ENCODE data around the gene MEIOSIN.

The MEIOSIN gene

DNA sequence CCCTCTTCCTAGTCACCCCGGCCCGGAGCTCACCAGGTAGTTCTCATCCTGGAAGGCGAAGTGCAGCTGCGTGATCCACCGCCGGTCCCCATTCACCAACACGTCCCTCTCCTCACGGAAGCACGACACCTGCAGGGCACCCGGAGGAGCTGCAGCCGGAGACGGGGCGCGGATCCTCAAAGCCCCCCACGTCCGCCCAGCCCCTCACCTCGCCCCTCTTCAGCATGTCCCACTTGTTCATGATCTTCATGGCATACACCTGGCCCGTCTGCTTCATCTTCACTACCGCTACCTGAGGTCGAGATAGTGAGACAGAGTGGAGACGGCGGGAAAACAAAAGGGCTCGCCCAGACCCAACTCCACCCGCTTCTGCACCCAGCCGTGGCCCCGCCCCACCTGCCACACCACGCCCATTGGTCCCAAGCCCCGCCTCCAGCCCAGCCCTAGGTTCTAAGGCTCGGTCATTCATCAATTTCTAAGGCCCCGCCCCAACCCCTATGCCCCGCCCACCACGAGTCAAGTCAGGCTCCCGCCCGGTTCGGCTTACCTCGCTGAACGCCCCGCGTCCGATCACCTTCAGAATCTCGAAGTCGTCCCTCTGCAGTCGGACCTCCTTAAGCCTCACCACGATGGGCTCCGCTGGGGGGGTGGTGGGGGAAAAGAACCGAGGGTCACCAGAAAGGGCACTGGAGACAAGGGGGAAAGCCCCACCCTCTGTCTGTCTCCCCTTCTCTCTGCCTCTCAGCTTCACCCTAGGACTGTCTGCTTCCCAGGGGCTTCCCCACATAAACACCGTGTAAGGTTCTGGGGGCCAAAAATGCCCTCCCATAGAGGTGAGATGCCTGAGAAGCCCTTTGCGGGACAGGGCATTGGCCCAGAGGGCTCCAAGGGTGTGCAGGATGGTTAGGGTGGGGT lies 46.2 kb downstream of the MEIOSIN start:
- DNase-seq (ENCODE audit: low read depth), result peak; percentile 54

DNA sequence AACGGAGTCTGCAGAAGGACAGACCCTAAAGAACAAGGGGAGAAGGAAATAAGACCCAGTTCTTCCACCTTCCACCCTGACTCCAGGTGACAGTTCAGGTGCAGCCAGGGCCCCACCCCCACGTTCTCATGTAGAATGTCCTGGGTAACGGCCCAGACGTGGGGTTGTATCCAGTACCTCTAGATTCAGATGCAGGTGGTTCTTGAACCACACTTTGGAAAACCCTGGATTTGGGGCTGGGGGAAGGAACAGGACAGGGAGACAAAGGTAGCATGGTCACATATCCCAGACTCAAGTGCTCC lies 46.9 kb downstream of the MEIOSIN start:
- DNase-seq (ENCODE audit: low read depth), result no peak

DNA sequence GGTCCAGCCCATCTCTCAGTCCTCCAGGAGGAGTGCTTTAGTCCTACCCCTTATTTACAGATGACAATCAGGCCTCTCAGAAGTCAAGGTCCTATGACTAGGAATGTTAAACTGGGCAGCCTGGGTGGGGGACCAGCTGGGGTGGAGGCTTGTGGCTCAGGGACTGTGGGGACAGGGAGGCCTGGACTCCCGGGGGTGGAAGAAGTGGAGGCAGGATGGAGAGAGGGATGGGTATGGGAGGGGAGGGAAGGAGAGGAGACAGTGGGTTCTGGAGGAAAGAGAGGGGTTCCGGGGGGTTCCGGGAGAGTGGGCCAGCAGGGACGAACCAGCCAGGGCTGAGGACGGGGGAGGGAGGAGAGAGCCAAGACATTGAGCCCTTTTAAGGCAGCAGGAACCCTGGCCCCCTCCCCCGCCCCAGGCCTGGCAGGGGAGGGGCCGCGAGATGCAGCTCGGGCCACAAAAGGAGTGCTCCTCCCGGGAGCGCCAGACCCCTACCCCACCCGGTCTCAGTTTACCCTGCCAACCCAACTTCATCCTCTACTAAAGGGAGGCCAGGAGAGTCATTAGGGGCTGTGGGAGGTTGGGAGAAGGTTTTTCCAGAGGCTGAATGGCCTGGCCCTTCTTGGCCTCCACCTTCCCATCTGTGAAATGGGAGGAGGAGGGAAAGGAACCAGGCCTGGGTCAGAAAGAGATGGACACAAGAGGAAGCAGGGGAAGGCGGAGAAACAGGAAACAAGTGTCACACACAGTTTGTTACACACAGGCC lies 47.4 kb downstream of the MEIOSIN start:
- no peak for DNase-seq (ENCODE audit: low read depth)

DNA sequence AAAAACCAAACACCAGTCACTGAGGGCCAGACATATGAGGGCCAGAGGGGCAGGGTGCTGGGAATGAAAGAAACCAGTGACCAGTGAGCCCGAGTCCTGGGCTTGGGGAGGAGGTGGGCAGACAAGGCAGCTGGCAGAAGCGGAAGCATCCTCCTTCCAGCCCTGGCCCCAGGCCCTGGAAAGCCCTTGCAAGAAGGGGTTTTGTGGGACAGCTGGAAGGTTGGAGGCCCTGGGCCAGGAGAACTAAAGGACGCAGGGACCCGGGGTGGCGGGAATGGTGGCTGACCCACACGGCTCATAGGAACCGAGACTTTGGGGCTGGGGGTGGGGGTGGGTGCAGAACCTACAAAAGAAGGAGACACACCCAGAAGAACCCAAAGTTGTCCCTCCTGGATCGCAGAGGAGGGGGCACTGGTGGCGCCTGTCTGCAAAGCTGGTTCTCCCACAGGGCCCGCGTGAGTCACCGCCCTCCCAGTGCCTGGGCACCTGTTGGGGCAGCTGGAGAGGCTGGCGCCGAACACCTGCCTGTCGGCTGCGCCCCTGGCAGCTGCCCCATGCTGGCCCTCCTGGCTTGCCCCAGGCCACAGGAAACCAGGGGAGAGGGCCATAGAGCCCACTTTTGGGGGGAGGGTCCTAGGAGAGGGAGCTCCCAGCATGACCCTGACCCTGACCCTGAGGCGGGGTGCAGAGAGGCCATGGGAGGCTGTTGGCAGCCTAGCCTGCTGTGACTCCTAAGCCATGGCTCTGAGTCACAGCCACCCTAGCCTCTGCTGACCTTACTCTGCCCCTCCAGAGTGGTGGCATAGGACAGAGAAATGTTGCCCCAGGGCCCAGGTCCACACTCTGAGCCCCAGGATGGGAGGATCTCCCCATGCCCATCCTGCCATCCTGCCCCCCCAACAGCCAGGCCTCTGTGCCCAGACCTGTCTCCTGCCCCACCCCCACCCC lies 48.2 kb downstream of the MEIOSIN start:
- peak; percentile 58 for DNase-seq (ENCODE audit: low read depth)

GRCh38 chr19:45782162-45782691 lies 49.0 kb downstream of the MEIOSIN start, which contains the start of gene DMPK:
TSS of gene DMPK (minus strand) at chr19:45782490. CDS start at chr19:45782352, 138 bp downstream.
- DNase-seq (ENCODE audit: low read depth), result peak; percentile 47

GRCh38 chr19:45782820-45783785 lies 49.9 kb downstream of the MEIOSIN start:
- DNase-seq (ENCODE audit: low read depth), result peak; percentile 89

- DNase-seq (ENCODE audit: low read depth), result no peak
Measured at GRCh38 chr19:45784096-45784495, 50.9 kb downstream of the MEIOSIN start.

DNA sequence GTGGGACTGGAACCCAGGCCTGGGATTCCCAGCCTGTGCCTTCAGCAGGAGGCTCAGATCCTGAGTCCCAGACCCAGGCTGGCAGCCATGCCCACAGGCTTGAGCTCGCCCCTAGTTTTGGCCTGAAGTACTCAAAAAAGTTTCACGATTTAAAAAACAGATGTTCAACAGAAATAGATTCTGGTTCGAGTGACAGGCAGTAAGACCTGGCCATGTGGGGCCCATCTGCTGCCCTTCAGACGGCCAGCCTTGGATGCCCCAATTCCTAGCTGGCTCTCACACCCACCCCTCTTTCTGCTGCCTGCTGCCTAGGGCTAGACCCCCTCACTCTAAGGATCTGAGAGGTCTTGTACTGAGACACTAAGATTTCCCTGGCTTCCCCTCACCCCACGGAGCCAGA lies 51.9 kb downstream of the MEIOSIN start:
- DNase-seq (ENCODE audit: low read depth), result no peak

DNA sequence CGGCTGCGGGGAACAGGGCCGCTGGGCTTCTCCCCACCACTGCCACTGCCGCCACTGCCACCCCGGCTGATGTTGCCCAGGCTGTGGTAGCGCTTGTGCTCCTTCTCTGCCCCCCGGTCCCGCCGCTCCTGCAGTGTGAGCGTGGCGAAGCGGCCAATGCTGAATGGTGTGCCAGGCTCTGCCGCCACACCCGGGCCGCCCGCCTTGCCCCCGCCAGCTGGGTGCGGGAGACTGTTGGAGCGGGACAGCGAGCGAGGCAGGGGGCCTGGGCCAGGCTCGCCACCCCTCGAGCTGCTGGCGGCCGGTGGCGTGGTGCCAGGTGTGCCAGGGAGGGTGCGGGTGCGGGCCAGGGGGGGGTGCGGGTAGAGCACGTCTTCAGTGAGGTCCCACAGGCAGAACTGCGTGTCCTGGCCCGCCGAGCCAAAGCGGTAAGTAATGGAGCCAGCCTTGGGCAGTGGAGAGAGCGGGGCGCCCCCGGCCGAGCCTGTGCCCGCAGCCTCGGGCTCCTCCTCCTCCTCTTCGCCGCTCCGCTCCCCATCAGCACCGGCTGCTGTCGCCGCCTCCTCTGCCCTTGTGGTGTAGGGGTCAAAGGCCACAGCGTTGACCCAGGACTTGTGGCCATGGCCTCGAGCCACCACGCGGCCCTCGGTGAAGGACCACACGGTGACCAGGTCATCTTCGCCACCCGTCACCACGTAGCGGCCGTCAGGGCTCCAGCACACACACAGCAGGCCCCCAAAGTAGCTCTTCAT lies 52.7 kb downstream of the MEIOSIN start:
- DNase-seq (ENCODE audit: low read depth), result no peak

- DNase-seq (ENCODE audit: low read depth), result no peak
Measured at GRCh38 chr19:45786533-45786894, 53.3 kb downstream of the MEIOSIN start.

DNA sequence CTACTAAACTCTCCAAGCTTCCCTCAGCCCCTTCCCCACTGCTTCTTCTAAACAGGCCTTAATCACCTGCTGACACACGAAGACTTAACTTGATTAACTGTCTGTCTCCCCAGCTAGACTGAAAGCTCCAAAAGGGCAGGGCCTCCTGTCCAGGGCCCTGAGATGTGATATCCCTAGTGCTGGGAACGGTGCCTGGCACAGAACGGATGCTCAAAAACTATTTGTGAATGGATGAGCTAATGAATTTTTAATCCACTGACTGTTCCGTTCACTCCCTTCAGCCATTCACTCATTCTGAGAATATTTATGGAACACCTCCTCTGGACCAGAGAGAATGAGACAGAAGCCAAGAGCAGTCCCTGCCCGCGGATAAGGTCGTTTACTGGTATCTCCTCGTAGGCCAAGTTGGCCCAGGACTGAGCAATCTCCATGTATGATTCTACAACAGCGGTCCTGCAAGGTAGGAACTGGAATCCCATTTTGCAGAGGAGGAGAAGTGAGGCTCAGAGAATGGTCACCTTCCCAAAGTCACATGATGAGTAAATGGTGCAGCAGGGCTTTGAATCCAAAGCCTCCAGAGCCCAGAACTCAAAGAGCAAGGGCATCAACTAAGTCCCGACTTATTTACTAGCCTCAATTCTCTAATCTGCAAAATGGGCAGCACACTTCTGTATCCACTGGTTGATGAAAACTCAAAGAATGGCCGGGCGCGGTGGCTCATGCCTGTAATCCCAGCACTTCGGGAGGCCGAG lies 56.0 kb downstream of the MEIOSIN start:
- DNase-seq (ENCODE audit: low read depth), result no peak

GRCh38 chr19:45790942-45791341 lies 57.7 kb downstream of the MEIOSIN start:
- DNase-seq (ENCODE audit: low read depth), result no peak

DNA sequence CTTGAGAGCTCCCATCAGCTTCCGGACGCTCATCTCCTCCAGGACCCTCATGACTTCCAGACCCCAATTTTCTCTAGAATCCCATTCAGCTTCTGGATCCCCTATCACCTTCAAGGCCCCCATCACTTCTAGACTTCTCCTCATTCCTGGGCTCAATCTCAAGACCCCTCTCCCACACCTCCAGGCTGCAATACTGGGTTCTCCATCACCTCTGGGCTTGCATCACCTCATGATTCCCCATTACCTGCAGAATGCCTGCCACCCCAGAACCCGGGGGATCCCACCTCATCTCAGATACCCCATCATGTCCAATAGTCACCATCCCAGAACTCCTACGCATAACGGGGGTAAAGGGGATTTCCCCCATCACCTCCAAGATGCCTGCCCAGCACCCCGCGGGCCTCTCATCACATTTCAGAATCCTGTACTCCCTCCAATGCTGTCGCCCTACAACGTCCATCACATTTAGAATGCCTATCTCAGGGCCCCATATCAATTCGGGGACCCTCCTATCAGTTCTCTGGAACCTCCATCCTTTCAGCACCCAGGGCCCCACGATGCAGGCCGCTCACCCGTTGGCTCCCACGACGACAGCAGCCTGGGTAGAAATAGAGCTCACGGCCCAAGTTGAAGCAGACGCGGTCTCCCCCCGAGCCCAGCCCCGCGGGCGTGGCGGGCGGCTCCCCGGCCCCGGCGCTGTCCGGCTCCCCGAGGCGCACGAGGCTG lies 58.7 kb downstream of the MEIOSIN start:
- DNase-seq (ENCODE audit: low read depth), result peak; percentile 30

DNA sequence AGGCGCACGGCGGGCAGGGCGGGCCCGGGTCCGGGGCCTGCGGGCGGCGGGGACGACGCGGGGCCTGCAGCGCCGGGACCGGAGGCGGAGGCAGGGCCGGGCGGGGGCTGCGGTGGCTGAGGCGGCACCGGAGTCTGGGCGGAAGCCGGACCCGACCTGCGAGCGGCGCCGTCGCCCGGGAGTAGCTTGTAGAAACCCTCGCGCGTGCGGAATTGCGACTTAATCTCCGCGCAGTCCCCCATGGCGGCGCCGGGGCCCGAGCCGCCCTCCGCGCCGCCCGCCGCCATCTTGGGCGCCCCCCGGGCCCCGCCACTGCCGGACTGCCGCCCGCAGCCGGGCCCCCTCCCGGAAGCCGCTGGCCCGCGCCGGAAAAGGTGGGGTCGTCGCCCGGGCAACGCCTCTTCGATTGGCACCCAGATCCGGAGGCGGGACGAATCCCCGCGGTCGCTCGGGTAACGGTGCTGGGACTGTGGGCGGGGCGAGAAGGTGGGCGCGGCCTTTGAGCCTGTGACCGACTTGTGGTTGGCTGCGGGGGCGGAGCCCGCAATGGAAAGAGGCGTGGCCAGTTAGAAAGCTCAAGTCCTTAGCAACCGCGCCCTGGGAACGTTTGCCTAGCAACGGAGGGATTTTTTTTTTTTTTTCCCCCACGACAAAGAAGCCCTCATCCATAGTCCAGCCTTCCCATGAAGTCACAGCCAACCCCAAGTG lies 59.4 kb downstream of the MEIOSIN start, which contains the start of gene DMWD:
Gene DMWD, minus strand, starts transcription at position 376 of the 708 bp plus-strand sequence. Its CDS starts 89 bp downstream, at position 287.
- DNase-seq (ENCODE audit: low read depth), result peak; percentile 98

DNA sequence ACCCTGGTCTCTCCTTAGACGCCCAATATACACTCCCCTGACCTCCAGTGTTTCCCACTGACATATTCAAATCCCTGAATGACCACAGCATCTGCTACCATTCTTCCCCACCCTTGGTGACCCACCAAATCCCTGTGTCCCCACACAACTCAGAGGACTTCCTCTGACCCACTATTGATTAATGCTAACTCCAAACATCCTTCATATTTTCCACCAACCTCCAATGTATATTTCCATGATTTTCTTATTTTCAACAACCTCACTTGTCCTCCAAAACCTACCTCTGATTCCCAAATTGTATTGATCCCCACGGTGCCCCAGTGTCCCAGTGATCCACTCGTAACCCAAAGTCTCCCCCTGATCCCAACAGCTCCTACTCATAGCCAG lies 59.9 kb downstream of the MEIOSIN start:
- no peak for DNase-seq (ENCODE audit: low read depth)

DNA sequence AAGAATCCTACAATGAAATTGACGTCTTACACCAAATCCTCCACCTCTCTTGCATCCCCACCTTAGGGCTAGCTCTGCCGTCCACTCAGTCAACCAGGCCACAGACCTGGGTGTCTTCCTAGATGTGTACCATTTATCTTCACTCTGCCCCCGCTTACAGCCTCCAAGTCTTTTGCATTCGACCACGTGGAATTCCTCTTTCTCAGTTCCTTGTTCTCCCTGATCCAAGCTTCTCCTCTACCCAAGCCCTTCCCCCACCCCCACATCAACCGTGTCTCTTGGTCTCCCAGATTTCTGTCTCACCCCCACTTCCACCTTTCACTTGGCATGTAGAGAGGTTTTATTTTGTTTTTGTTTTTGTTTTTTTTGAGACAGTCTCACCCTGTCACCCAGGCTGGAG lies 60.6 kb downstream of the MEIOSIN start:
- no peak for DNase-seq (ENCODE audit: low read depth)

GRCh38 chr19:45794627-45795026 lies 61.4 kb downstream of the MEIOSIN start:
- DNase-seq (ENCODE audit: low read depth), result no peak

Data from ELR (cell line).